Liver (tissue), 9 donors: ENCODE measurements around the gene NDC80. TPM values are rescaled to one million over a fixed set of nuclear protein-coding genes. Genes with fewer than 3 reads are reported as not detected.

Experiments
- DNase-seq: peaks from one replicate; pipeline ENCODE4 v3.0.0-alpha.2; 2017; ENCODE audit warnings: low spot score
- H3K27ac ChIP-seq, 2 donors: one replicate each; pipeline ENCODE4 v1.7.0; 2013; ENCODE audit warnings: inconsistent platforms in 2 of 2, low read length in 2 of 2, control low read depth in 1 of 2, low read depth in 1 of 2, mild to moderate bottlenecking in 1 of 2
- H3K27me3 ChIP-seq, 4 donors: one replicate each; pipeline versions ENCODE4 v1.6.1 to v1.7.0; 2013; ENCODE audit warnings: low read length in 3 of 4, inconsistent platforms in 1 of 4, mild to moderate bottlenecking in 1 of 4, moderate library complexity in 1 of 4; ENCODE audit not compliant: control insufficient read depth in 4 of 4, insufficient read depth in 4 of 4
- H3K36me3 ChIP-seq, 4 donors: one replicate each; pipeline versions ENCODE4 v1.6.1 to v1.7.0; 2013; ENCODE audit warnings: low read length in 3 of 4, mild to moderate bottlenecking in 3 of 4, low read depth in 1 of 4, moderate library complexity in 1 of 4; ENCODE audit not compliant: control insufficient read depth in 4 of 4, insufficient read depth in 3 of 4
- H3K4me1 ChIP-seq, 4 donors: one replicate each; pipeline versions ENCODE4 v1.6.1 to v1.7.0; 2013; ENCODE audit warnings: low read length in 3 of 4, mild to moderate bottlenecking in 3 of 4, moderate library complexity in 1 of 4; ENCODE audit not compliant: control insufficient read depth in 4 of 4, insufficient read depth in 4 of 4
- H3K4me3 ChIP-seq, 3 donors: one replicate each; pipeline versions ENCODE4 v1.6.1 to v1.7.0; 2013; ENCODE audit warnings: low read length in 3 of 3, control low read depth in 1 of 3, low read depth in 1 of 3, mild to moderate bottlenecking in 1 of 3
- H3K9ac ChIP-seq, 2 donors: one replicate each; pipeline ENCODE4 v1.7.0; 2013; ENCODE audit warnings: low read length in 2 of 2, mild to moderate bottlenecking in 2 of 2, moderate library complexity in 2 of 2, control low read depth in 1 of 2, low read depth in 1 of 2
- H3K9me3 ChIP-seq, 4 donors: one replicate each; pipeline versions ENCODE4 v1.6.1 to v1.7.0; 2013; ENCODE audit warnings: low read length in 3 of 4; ENCODE audit not compliant: control insufficient read depth in 4 of 4
- ATF3 ChIP-seq: IDR thresholded peaks from 2 replicates; pipeline ENCODE4 v1.6.1; 2016; ENCODE audit warnings: antibody characterized with exemption
- CTCF ChIP-seq: fragments of 150-350 bp; IDR thresholded peaks from 2 replicates; pipeline ENCODE4 v1.5.1; 2017; ENCODE audit warnings: improper control_type of control experiment, low read depth, low read length; ENCODE audit not compliant: missing input control
- FOXA1 ChIP-seq: IDR thresholded peaks from 2 replicates; pipeline ENCODE4 v1.6.1; 2016; ENCODE audit warnings: antibody characterized with exemption
- GABPA ChIP-seq, 2 donors: IDR thresholded peaks in 1 of 2; conservative IDR thresholded peaks in 1 of 2; 2 replicates each; pipeline ENCODE4 v1.6.1; 2016; ENCODE audit warnings: antibody characterized with exemption in 2 of 2, mild to moderate bottlenecking in 1 of 2, moderate library complexity in 1 of 2
- HNF4A ChIP-seq, 2 donors: conservative IDR thresholded peaks; 2 replicates each; pipeline ENCODE4 v1.6.1; 2016; ENCODE audit warnings: antibody characterized with exemption in 2 of 2, mild to moderate bottlenecking in 2 of 2
- JUND ChIP-seq, 2 donors: IDR thresholded peaks; 2 replicates each; pipeline ENCODE4 v1.6.1; 2016; ENCODE audit warnings: antibody characterized with exemption in 2 of 2
- NR2F2 ChIP-seq: IDR thresholded peaks from 2 replicates; pipeline ENCODE4 v1.6.1; 2016; ENCODE audit warnings: antibody characterized with exemption
- RAD21 ChIP-seq, 2 donors: IDR thresholded peaks; 2 replicates each; pipeline ENCODE4 v1.6.1; 2016; ENCODE audit warnings: antibody characterized with exemption in 2 of 2, mild to moderate bottlenecking in 2 of 2
- REST ChIP-seq: IDR thresholded peaks from 2 replicates; pipeline ENCODE4 v1.6.1; 2016; ENCODE audit warnings: antibody characterized with exemption, mild to moderate bottlenecking
- SP1 ChIP-seq: IDR thresholded peaks from 2 replicates; pipeline ENCODE4 v1.6.1; 2018; ENCODE audit warnings: antibody characterized with exemption, mild to moderate bottlenecking
- TAF1 ChIP-seq: conservative IDR thresholded peaks from 2 replicates; pipeline ENCODE4 v1.6.1; 2016; ENCODE audit warnings: antibody characterized with exemption, mild to moderate bottlenecking
- YY1 ChIP-seq: IDR thresholded peaks from 2 replicates; pipeline ENCODE4 v1.6.1; 2016; ENCODE audit warnings: antibody characterized with exemption, mild to moderate bottlenecking
- ZBTB33 ChIP-seq: IDR thresholded peaks from 2 replicates; pipeline ENCODE4 v1.6.1; 2016; ENCODE audit warnings: antibody characterized with exemption
- WGBS: extraction: QIAGEN DNeasy Blood & Tissue Kit; methylation state at CpG from one replicate; pipeline ENCODE4 v1.1.7; 2013; 5-methylcytosine and 5-hydroxymethylcytosine counted together
- polyA plus RNA-seq, 2 donors: library from polyadenylated mRNA; stranded (reverse) in 1 of 2; unstranded in 1 of 2; fragments of 200-250 nt in 1 of 2; fragments of >200 nt in 1 of 2; fragmentation: Nextera tagmentation in 1 of 2; extraction: Ambion mirVana in 1 of 2; gene quantifications; one replicate each; pipeline versions ENCODE4 v1.2.1 to v1.2.3, GENCODE V29; 2013 to 2015
- total RNA-seq, 2 donors: library from RNA; depleted of rRNA; stranded (reverse); fragments of >200 nt; gene quantifications; one replicate each; pipeline ENCODE4 v1.2.3, GENCODE V29; 2014
- donor health status: healthy.
- donor health status: healthy.
- donor health status: healthy.
- donor health status: healthy.
- donor health status: healthy.

The NDC80 gene
- total and polyA plus RNA-seq, 4 donors: 0.08 to 33.8 (median 1.0) TPM

- no peak for TF ChIP-seq JUND (IDR thresholded peaks at IDR 0.05)
- WGBS: 68% methylated on average over 2 of the region's 2 CpGs
- Histone ChIP-seq H3K27ac (no peak overlapping the region), H3K4me3 (no peak overlapping the region), H3K36me3 (no peaks in the 10 kb centered on the region), H3K4me1 (peaks cover 0 to 3% (median 1%) of the 10 kb centered on the region in 4 donors), H3K9ac (no peak overlapping the region), H3K9me3 (no peaks in the 10 kb centered on the region), H3K27me3 (no peaks in the 10 kb centered on the region)
- no peak for DNase-seq
Measured at GRCh38 chr18:2545155-2545554, 26.2 kb upstream of the NDC80 start.

- TF ChIP-seq REST: no peak
- TF ChIP-seq CTCF: peak; percentile 47
- TF ChIP-seq FOXA1: no peak
- no peak for TF ChIP-seq ATF3
- TF ChIP-seq TAF1: no peak
- TF ChIP-seq YY1: no peak
- no peak for TF ChIP-seq ZBTB33
- no peak for TF ChIP-seq SP1
- no peak for TF ChIP-seq NR2F2
- TF ChIP-seq HNF4A (conservative IDR thresholded peaks at IDR 0.05): no peak
- TF ChIP-seq RAD21 (IDR thresholded peaks at IDR 0.05): peak; percentile 74
- TF ChIP-seq GABPA (IDR thresholded peaks at IDR 0.05 in 1 of 2, conservative IDR thresholded peaks at IDR 0.05 in 1 of 2): no peak
- 52% methylated on average over 4 of the region's 4 CpGs for WGBS
Measured at GRCh38 chr18:2547477-2548087, 23.8 kb upstream of the NDC80 start.

More at GRCh38 chr18:2547477-2548087, 23.8 kb upstream of the NDC80 start:
- Histone ChIP-seq H3K9me3 (no peaks in the 10 kb centered on the region), H3K27ac (no peak overlapping the region), H3K9ac (no peak overlapping the region), H3K4me1 (peaks cover 0 to 3% (median 1%) of the 10 kb centered on the region in 4 donors), H3K36me3 (no peaks in the 10 kb centered on the region), H3K4me3 (no peak overlapping the region), H3K27me3 (no peaks in the 10 kb centered on the region)
- no peak for DNase-seq
